HG03103 (cell line): Measurements from ENCODE around the gene SAP30BP.

Experiments used
- ATAC-seq: cut with Tn5 transposase; IDR thresholded peaks from one replicate; pipeline ENCODE4 v1.9.1; 2021; ENCODE audit warnings: low read depth; ENCODE audit not compliant: unreplicated experiment

The SAP30BP gene

DNA sequence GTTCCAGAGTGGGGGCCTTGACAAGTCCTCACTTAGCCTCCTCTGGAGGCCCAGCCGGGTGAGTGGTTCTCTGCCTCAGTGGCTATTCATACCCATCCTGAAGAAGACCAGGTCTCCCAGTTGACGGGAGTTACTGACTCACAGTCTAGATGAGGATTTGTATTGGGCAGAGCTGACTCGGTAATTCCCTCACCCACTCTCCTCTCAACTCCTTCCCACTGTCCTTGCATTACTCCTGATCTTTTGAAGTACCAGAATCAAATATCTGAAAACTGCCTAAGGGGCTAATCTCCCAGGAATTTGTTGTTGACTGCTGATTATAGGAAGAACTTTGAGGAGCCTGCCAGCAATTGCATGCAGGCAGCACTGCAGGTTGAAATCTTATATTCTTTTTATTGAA is 14.2 kb downstream of the SAP30BP start:
- no peak for ATAC-seq

GRCh38 chr17:75683583-75683982 is 16.4 kb downstream of the SAP30BP start:
- ATAC-seq = no peak

DNA sequence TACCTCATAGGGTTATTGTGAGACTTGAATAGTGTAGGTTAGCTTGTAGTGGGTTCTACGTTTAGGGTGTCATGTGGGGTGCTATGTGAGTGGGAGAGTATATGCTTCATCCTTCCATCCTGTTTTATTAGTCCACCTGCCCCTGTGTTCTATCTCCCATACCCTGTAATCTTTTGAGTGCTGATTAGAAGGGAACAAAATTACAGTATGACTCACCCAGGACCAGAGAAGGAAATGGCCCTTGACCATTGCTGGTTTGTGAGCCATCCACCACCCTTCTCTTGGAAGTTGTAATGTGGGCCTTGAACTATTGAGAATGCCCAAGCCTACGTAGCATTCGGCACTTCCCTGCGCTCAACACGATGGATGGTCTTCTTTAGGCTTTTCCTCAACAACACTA is 17.1 kb downstream of the SAP30BP start:
- no peak for ATAC-seq

GRCh38 chr17:75684924-75685323 is 17.8 kb downstream of the SAP30BP start:
- no peak for ATAC-seq

- no peak for ATAC-seq
These were observed 18.4 kb downstream of the SAP30BP start for GRCh38 chr17:75685499-75685898.

GRCh38 chr17:75688209-75688825 is 21.2 kb downstream of the SAP30BP start:
- ATAC-seq = no peak

DNA sequence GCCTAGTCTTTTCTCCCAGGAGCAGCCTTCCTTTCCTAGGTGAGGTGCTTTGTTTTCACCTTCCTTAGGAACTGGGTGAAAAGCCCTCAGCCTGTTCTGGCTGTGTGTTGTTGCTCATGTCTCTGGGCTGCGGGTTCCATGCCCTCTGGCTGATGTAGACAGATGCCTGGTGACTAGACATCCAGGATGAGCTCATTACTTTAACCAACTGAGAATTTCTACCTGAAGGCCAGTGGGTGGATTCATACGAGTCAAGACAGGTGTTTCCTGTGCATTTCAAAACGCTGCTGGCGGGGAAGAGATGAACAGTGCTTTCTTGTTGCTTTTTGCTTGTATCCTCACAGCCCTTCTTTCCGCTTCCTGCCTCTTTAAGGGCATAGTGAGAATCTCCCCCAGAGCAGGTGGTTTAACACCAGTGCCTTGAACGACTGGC is 22.3 kb downstream of the SAP30BP start:
- no peak for ATAC-seq

- ATAC-seq = no peak
These were observed 24.2 kb downstream of the SAP30BP start for GRCh38 chr17:75691371-75691791.

DNA sequence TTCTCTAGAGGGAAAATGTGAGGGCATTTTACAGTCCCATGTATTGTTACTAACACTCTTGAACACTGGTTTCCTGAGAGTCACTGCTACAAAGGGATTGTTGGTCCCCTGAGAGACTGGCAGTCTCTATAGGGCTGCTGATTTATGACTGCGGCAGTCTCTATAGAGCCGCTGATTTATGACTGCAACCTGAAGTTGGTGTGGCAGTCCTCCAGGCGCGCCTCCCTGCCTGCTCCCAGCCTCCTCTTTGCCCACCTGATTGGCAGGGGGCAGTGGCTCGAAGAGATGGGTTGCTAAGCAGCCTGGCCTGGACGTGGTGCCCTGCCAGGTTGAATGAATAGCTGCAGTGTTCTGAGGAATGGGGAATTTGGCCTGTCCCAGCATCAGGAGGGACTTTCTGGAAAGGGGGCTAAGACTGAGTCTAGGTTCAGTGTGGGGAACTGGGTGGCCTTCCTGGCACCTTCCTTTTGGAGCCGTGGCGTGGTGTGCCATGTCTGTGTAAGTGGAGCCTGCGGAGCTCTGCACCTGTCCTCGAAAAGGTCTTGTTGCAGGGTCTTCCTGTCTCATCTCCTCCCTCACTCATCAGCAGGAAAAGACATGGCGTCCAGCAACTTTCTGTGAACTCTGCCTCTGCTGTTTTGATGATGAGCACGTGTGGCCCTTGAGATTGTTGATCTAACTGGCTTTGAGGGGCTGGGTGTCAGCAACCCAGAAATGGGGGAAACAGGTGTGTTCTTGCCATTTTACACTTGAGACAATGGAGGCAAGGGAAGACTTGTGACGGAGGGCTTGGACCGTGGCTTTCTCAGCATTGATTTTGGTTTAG is 24.9 kb downstream of the SAP30BP start:
- ATAC-seq = no peak

- ATAC-seq = no peak
These were observed 25.8 kb downstream of the SAP30BP start for GRCh38 chr17:75692976-75693375.

GRCh38 chr17:75693500-75694481 is 26.7 kb downstream of the SAP30BP start:
- ATAC-seq = no peak

- ATAC-seq = no peak
These were observed 27.4 kb downstream of the SAP30BP start for GRCh38 chr17:75694536-75694935.

- ATAC-seq = no peak
These were observed 28.1 kb downstream of the SAP30BP start for GRCh38 chr17:75695141-75695829.

DNA sequence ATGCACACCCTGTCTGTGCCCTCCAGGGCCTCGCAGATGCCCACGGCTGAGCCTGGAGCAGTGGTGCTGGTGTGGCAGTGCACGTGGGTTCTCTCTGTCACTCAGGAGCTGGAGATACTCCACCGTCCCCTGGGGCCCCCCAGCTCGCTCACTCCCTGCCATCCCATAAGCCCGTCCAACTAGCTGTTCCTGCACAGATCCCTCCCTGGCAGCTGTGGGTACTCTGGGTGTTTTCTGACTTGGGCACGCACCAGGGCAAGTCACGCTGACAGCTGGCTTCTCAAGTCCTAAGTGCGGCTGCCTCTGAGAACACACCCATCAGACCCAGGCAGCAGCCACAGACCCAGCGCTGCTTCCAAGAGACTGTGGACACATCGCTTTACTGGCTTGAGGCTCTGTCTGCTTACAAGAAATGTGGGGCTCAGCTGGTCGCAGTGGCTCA is 28.7 kb downstream of the SAP30BP start:
- ATAC-seq = no peak

DNA sequence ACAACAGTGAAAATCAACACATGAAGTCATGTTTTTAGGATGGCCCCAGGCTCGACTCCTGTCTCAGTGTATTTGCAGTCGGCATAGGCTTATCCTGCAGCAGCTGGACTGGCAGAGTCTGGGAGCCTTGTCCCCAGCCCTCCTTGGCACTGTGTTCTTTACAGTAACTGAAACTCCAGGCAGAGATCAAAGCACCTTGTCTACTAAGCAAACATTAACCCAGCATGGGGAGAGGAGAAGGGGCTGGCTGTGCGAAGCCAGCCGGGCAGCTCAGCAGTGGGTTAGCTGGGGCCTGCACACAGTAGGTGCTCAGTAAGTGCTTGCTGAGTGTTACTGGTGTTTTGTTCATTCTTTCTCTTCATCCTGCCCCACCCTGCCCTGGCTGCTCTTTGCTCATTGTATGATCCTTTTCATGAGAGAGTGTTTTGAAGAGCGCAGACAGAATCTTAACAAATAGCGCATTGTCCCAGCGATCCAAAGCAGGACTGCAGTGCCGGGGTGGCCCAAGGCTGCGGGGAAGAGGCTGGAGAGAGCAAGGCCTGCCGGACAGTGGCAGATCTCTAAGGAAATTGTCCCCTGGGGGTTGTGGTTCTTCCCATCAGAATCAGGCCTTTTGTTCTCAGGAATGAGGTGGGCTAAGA is 30.6 kb downstream of the SAP30BP start:
- ATAC-seq = no peak

GRCh38 chr17:75698659-75699058 is 31.5 kb downstream of the SAP30BP start:
- no peak for ATAC-seq

DNA sequence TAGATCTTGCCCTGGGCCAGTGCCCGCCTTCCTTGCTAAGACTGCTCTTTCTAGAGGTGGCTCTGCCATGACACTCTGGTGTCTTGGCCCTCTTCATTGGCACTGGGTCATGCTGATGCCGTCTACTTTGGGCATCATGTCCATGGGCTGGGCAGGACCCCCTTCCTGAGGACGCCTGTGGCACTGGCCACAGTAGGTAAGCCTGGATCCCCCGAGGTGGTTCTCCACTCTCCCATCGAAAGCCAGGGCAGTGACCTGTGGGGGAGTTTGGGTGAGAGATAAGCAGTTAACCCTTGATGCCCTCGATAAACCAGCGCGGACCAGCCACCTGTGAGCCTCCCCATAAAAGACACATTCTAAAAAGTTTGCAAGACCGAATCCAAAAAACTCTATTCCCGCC is 34.1 kb downstream of the SAP30BP start:
- no peak for ATAC-seq

DNA sequence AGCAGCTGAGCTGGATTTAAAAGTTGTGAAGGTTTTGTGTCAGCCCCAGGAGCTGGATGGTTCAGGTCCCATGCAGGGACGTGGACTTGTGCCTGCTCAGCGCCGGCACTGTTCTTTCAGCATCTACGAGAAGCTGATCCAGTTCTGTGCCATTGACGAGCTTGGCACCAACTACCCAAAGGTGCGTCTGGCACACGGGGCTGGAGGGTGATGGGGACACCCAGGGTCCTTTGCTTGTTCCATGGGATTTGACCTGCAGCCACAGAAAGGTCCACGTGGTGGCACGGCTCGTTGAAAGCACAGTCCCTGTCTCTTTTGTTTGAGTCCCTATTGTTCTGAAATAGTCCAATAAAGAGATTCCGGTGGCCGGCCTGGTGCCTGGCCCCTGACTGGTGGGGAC is 36.1 kb downstream of the SAP30BP start:
- ATAC-seq = no peak

DNA sequence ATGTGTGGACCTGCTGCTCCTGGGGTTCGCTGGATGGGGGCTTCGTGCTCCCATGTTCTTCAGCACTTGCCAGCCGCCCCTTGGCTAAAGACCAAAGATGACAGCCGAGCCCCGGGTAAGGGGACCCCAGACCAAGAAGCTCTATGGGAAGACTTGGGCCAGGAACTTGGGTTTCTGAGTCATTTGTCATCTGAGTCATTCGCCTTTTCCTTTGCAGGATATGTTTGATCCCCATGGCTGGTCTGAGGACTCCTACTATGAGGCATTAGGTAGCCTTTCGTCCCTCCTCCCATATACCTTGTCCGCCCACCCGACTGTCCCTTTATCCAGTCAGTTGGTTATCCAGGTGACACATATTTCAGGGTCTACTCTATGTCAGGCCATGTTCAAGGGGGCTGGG is 36.5 kb downstream of the SAP30BP start:
- ATAC-seq = no peak
